Hematopoietic multipotent progenitor cell treated with erythropoietin and hydrocortisone succinate and interleukin-3 and kit ligand, for 4 days (in vitro differentiated cells): ENCODE measurements around the gene TSR3.

ENCODE experiments used
- DNase-seq: peaks from one replicate; pipeline ENCODE4 v3.0.0-alpha.2; 2015

TSR3 gene

GRCh38 chr16:1351582-1352362 is at the start of gene TSR3, which contains the start of gene GNPTG:
Gene TSR3 (minus strand): TSS chr16:1351878. CDS start chr16:1351804, 74 bp downstream.
Gene GNPTG (plus strand): TSS chr16:1351931. CDS start chr16:1351966, 35 bp downstream.
- peak; percentile 95 for DNase-seq

- DNase-seq = no peak
Measured at GRCh38 chr16:1401061-1401757, 49.5 kb upstream of the TSR3 start.

GRCh38 chr16:1398826-1399581 is 47.3 kb upstream of the TSR3 start:
- no peak for DNase-seq

- DNase-seq = no peak
Measured at GRCh38 chr16:1398351-1398750, 46.7 kb upstream of the TSR3 start.

- DNase-seq = no peak
Measured at GRCh38 chr16:1397779-1398178, 46.1 kb upstream of the TSR3 start.

- no peak for DNase-seq
Measured at GRCh38 chr16:1395444-1396031, 43.9 kb upstream of the TSR3 start.

GRCh38 chr16:1394367-1394951 is 42.8 kb upstream of the TSR3 start:
- DNase-seq = no peak

GRCh38 chr16:1393613-1394176 is 42.0 kb upstream of the TSR3 start:
- no peak for DNase-seq

GRCh38 chr16:1392826-1393225 is 41.1 kb upstream of the TSR3 start:
- DNase-seq = no peak

- DNase-seq = no peak
Measured at GRCh38 chr16:1390239-1390779, 38.6 kb upstream of the TSR3 start.

- DNase-seq = no peak
Measured at GRCh38 chr16:1389762-1390161, 38.1 kb upstream of the TSR3 start.

GRCh38 chr16:1387331-1387730 is 35.7 kb upstream of the TSR3 start:
- no peak for DNase-seq

GRCh38 chr16:1385232-1385631 is 33.6 kb upstream of the TSR3 start:
- DNase-seq = no peak

- no peak for DNase-seq
Measured at GRCh38 chr16:1383556-1383955, 31.9 kb upstream of the TSR3 start.

GRCh38 chr16:1381612-1382406 is 30.1 kb upstream of the TSR3 start:
- peak; percentile 56 for DNase-seq

GRCh38 chr16:1380195-1380594 is 28.5 kb upstream of the TSR3 start:
- no peak for DNase-seq

- DNase-seq = peak; percentile 84
Measured at GRCh38 chr16:1379304-1380076, 27.8 kb upstream of the TSR3 start.

GRCh38 chr16:1378804-1379303 is 27.2 kb upstream of the TSR3 start:
- DNase-seq = peak; percentile 87

GRCh38 chr16:1378087-1378803 is 26.6 kb upstream of the TSR3 start:
- no peak for DNase-seq
